DMS79 (cell line): Measurements from ENCODE around the gene GRID2IP.
A peak's percentile ranks its signal among the peaks of the same experiment; 100 is the strongest.

ENCODE experiments used
- DNase-seq: peaks from one replicate; lab custom pipeline; 2025; lab: John Stamatoyannopoulos, UW

Gene GRID2IP

GRCh38 chr7:6520163-6520981, 30.9 kb downstream of the GRID2IP start:
- no peak for DNase-seq

- DNase-seq: peak; percentile 52
Measured at GRCh38 chr7:6516387-6516983, 34.8 kb downstream of the GRID2IP start.

- no peak for DNase-seq
Measured at GRCh38 chr7:6513541-6513940, 37.7 kb downstream of the GRID2IP start.

GRCh38 chr7:6512892-6513291, 38.4 kb downstream of the GRID2IP start:
- DNase-seq: no peak

GRCh38 chr7:6510476-6511133, 40.7 kb downstream of the GRID2IP start:
- DNase-seq: no peak

- no peak for DNase-seq
Measured at GRCh38 chr7:6508950-6509349, 42.3 kb downstream of the GRID2IP start.

- DNase-seq: no peak
Measured at GRCh38 chr7:6508539-6508938, 42.7 kb downstream of the GRID2IP start.

GRCh38 chr7:6507906-6508305, 43.4 kb downstream of the GRID2IP start:
- DNase-seq: no peak

GRCh38 chr7:6505685-6506559, 45.3 kb downstream of the GRID2IP start:
- no peak for DNase-seq

- no peak for DNase-seq
Measured at GRCh38 chr7:6504996-6505395, 46.3 kb downstream of the GRID2IP start.

- no peak for DNase-seq
Measured at GRCh38 chr7:6502886-6503285, 48.4 kb downstream of the GRID2IP start.

- no peak for DNase-seq
Measured at GRCh38 chr7:6501586-6502564, 49.4 kb downstream of the GRID2IP start.

GRCh38 chr7:6500691-6501090, 50.6 kb downstream of the GRID2IP start:
- no peak for DNase-seq

- DNase-seq: no peak
Measured at GRCh38 chr7:6497994-6498393, 53.3 kb downstream of the GRID2IP start.

- no peak for DNase-seq
Measured at GRCh38 chr7:6497637-6497905, 53.7 kb downstream of the GRID2IP start.

GRCh38 chr7:6496842-6497636, 54.2 kb downstream of the GRID2IP start:
- no peak for DNase-seq

GRCh38 chr7:6495597-6496262, 55.5 kb downstream of the GRID2IP start:
- no peak for DNase-seq

GRCh38 chr7:6494365-6494764, 56.9 kb downstream of the GRID2IP start:
- no peak for DNase-seq

GRCh38 chr7:6491194-6491593, 60.1 kb downstream of the GRID2IP start:
- DNase-seq: no peak

- no peak for DNase-seq
Measured at GRCh38 chr7:6489612-6490011, 61.6 kb downstream of the GRID2IP start.
